Activated T-cell treated with anti-CD3 and anti-CD28 coated beads, Interleukin-2, amount 50 U/mL, for 1 hour (primary cell): ENCODE data around the gene SUMO2.
"Not testable (repeated sequence)": the region's sequence is repeated elsewhere in the genome, so short reads cannot be mapped to it uniquely, and the experiment has no call there.

Experiments used
- DNase-seq: peaks from one replicate; pipeline ENCODE4 v3.0.0-alpha.2; 2020

The SUMO2 gene

GRCh38 chr17:75182569-75183436, at the start of gene SUMO2:
Gene SUMO2, minus strand, starts transcription at chr17:75182959. Its CDS starts 125 bp downstream, at chr17:75182834.
- peak; percentile 98 for DNase-seq

- no peak for DNase-seq
These were observed 49.1 kb upstream of the SUMO2 start for GRCh38 chr17:75231741-75232464.

DNA sequence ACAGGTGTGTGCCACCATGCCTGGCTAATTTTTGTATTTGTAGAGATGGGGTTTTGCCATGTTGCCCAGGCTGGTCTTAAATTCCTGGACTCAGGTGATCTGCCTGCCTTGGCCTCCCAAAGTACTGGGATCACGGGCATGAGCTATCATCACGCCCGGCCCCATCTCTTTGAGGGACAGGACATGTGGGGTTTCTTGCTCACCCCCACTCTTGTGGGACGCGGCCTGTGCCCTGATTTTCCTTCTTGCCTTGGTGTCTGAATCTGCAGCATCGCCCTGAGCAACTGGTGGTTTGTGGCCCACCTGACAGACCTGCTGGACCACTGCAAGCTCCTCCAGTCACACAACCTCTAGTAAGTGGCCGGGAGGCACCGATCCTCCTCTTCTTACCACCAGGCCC, 48.3 kb upstream of the SUMO2 start:
- no peak for DNase-seq

DNA sequence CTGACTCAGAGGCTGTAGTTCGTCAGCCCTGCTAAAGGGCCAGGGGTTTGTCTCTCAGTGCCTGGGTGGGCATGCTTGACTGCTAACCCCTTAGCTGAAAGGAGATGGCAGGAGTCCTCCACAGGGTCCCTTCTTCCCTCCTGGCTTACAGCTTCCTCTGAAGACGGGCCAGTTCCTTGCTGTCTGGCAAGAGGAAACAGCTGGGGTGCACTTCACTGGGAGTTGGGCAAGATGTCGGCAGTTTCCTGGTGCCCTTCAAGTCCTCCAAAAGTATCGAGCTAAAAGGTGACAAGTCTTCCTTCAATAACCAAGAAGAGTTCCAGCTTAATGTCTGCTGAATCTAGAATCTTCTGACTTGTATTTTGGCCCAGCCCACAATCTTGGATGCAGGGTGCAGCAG, 46.1 kb upstream of the SUMO2 start:
- no peak for DNase-seq

DNA sequence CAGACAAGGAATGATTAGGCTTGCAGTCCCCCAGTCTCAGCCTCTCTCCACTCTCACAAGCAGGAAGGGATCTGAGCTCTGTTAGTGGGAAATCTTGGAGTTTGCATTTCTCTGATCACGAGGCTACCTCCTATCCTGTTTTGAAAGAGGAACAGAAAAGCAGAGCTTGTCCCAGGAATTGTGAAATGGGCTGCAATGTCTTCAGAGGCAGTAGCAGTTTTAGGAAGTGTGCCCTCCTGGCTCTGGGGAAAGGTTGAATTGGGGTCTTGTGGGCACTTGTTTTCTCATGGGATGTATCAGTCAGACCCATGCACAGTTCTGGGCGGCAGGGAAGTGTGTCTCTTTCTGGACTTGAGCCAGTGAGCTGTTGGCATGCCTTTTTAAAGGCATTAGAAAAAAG, 45.5 kb upstream of the SUMO2 start:
- DNase-seq = no peak

GRCh38 chr17:75227729-75228128, 45.0 kb upstream of the SUMO2 start:
- no peak for DNase-seq

DNA sequence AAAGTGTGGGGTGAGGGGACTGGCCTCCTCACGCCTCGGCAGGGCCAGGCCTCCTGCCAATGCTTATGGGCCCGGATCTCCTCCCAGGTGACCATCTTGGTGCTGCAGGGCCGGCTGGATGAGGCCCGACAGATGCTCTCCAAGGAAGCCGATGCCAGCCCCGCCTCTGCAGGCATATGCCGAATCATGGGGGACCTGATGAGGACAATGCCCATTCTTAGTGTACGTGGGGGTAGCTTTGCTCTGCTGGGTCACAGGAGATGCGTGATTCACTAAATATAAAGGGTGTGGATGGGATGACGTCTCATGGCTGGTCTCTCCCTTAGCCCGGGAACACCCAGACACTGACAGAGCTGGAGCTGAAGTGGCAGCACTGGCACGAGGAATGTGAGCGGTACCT, 42.3 kb upstream of the SUMO2 start:
- DNase-seq = no peak

DNA sequence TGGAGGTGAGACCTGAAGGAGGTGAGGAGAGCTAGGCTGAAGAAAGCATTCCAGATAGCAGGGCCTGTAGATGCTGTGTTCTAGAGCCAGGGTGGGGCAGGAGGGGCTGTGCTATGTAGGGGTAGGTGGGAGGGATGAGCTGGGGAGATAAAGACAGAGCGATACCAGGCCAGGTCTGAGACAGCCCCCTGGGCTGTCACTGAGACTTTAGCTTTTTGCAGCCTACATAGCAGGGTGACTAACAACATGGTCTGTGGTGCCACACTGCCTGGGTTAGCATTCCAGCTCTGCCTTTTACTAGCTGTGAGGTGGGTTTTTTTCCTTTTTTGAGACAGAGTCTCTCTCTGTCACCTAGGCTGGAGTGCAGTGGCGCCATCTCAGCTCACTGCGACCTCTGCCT, 37.1 kb upstream of the SUMO2 start:
- DNase-seq = no peak

DNA sequence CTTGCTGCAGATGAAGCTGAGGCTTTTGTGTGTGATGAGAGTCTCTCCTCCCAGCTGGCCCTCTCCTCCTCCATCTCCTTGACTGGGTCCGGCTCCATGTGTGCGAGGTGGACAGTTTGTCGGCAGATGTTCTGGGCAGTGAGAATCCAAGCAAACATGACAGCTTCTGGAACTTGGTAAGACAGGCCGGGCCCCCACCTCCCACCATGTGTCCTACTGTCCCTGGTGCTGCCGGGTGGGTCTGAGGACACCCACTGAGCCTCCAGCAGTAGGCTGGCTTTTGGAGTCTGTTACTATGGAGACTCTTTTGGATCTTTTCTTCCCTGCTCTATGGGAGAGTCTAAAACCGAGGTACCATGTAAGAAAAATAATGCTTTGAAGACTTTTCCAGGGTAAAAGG, 35.4 kb upstream of the SUMO2 start:
- DNase-seq = no peak

DNA sequence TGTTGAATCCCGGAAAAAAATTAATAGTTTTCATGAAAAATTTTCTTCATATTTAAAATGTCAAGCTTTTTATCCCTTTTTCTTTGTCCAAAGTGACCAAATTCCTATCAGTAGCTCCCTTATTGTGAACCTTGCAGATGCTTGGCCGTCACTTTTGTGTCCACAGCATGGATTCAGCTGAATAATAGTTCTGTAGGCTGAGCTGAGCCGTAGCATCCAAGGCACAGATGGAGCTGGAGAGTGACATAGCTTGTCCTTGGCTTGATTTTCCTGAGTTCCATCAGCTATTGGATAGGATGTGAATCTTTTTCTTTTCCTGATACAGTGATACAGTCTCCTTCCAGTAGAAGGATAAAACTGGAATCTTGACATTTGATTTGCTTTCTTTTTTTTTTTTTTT, 26.3 kb upstream of the SUMO2 start:
- no peak for DNase-seq

DNA sequence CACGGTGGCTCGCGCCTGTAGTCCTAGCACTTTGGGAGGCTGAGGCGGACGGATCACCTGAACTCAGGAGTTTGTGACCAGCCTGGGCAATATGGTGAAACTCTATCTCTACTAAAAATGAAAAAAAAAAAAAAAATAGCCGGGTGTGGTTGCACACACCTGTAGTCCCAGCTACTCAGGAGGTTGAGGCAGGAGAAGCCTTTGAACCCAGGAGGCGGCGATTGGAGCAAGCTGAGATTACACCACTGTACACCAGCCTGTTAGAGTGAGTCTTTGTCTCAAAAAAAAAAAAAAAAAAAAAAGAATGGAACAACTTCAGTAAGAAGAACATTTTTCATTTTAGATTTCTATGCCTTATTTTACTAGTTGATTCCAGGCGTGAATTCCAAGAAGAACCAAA, 25.4 kb upstream of the SUMO2 start:
- no peak for DNase-seq

GRCh38 chr17:75207760-75208159, 25.0 kb upstream of the SUMO2 start:
- DNase-seq = no peak

DNA sequence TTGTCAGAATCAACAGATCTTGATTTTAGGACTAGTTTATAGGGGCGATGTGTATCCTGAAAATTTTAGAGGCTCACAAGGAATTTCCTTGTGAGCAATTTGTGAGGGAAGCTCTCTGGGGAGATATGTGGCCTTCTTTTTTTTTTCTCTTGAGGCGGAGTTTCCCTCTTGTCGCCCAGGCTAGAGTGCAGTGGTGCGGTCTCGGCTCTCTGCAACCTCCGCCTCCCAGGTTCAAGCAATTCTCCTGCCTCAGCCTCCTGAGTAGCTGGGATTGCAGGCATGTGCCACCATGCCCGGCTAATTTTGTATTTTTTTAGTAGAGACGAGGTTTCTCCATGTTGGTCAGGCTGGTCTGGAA, 24.3 kb upstream of the SUMO2 start:
- DNase-seq = not testable (repeated sequence)

GRCh38 chr17:75205793-75206163, 23.0 kb upstream of the SUMO2 start:
- DNase-seq = no peak

DNA sequence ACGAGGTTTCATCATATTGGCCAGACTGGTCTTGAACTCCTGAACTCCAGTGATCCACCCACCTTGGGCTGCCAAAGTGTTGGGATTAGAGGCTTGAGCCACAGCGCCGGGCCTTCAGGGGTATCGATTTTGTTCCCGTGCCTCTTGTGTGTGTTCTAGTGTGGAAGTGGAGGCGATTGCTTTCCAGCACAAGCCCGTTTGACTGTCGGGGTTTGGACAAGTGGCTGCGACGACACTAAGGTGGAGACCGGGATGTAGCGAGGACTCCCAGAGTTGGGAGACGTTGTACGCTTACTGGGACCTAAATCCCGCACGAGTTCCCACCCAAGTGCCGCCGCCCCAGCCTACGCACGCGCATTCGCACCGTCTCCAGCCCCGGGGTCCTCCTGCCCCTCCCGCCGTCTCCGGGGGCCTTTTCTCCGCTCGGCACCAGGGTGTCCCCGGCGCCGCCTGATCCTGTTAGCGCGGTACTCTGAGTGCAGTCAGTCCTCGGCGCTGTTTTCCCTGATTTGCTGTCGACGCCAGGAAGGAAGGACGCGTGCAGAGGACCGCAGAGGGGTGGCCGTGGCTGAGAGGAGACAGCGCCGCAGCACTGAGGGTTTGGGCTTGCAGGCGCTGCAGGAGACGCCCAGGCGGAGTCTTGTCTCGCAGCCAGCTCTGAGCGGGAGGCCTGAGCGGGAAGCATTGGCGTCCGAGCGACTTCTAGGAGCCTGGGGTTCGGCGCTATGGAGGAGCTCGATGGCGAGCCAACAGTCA, 22.5 kb upstream of the SUMO2 start, which contains the start of gene NUP85:
Gene NUP85, plus strand, starts transcription at position 643 of the 756 bp plus-strand sequence. Its CDS starts 83 bp downstream, at position 726.
- DNase-seq = peak; percentile 93

- no peak for DNase-seq
These were observed 17.3 kb upstream of the SUMO2 start for GRCh38 chr17:75199886-75200618.

DNA sequence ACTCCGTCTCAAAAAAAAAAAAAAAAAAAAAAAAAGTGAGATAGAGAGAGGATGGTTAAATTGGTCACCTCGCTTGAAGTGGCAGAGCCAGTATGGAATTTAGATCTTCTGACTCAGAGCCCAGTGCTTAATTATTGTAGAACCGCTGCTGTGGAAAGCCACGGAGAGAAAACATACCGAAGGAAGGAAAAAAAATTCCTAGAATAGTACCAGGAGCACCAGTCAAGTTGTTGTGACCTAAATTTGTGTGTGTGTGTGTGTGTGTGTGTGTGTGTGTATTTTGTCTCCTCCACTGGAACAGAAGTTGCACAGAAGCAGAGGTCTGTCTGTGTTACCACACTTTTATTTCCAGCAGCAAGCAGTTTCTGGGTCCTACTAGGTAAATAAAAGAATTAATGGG, 12.1 kb upstream of the SUMO2 start:
- no peak for DNase-seq

DNA sequence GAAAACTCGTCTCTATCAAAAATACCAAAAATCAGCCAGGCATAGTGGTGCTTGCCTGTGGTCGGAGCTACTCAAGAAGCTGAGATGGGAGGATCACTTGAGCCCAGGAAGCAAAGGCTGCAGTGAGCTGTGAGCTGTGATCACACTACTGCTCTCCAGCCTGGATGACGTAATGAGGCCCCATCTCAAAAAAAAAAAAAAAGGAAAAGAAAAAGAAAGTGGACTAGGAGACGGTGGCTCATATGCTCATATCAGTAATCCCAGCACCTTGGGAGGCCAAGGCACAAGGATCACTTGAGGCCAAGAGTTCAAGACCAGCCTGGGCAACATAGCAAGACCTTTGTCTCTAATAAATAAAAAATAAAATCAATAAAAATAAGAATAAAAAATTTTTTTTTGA, 8.8 kb upstream of the SUMO2 start:
- DNase-seq = no peak

GRCh38 chr17:75188614-75189013, 5.9 kb upstream of the SUMO2 start:
- no peak for DNase-seq

GRCh38 chr17:75183999-75184884, 1.5 kb upstream of the SUMO2 start:
- DNase-seq = no peak

- DNase-seq = no peak
These were observed 515 bp downstream of the SUMO2 start for GRCh38 chr17:75182319-75182568.
